ENCODE results near the gene NELFCD.
"Not testable (repeated sequence)": the region's sequence is repeated elsewhere in the genome, so short reads cannot be mapped to it uniquely, and the experiment has no call there.

NELFCD gene

GRCh38 chr20:59010995-59011873, 30.2 kb downstream of the NELFCD start:
- DNase-seq: no peak

GRCh38 chr20:59011874-59012157, 30.8 kb downstream of the NELFCD start:
- not testable (repeated sequence) for DNase-seq

DNA sequence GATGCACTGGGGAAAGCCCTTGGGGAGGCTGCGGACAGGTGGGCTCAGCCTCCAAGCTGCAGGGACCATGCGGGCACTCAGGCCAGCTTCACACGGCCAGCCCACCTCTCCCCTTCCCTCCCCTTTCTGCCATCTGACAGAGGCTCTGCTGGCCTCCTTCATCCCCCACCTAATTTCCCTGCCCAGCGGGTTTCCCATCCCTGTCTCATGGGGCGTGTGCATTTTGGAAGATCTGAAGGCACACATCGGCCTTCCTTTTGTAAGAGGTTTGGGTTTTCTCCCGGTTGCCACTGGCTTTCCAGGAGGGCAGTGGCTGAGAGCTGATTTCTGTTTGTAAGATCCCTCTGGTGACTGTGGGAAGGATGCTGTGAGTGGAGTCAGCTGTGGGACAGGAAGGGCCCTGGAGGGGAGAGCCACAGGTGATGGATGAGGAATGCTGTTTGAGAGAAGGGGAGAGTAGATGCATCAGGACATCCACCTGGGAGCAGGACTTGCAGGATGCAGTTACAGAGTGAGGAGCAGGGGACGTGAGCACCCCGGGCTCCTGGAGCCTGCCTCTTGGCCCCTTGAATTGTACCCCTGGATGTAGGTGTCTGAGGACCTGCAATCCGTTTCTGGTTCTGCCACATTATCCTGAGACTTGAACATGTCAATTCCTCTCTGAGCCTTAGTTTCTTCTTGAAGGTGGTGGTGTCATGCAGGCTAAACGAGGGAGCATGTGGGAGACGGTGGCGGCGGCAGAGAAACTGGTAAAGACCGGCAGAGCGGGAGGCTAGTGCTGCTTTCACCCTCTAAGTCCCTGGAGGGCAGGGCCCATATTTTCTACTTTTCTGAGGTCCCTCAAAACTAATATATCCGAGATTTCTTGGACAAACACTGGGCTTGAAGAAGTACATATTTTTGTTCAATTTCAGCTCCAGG, 32.2 kb downstream of the NELFCD start:
- no peak for DNase-seq

DNA sequence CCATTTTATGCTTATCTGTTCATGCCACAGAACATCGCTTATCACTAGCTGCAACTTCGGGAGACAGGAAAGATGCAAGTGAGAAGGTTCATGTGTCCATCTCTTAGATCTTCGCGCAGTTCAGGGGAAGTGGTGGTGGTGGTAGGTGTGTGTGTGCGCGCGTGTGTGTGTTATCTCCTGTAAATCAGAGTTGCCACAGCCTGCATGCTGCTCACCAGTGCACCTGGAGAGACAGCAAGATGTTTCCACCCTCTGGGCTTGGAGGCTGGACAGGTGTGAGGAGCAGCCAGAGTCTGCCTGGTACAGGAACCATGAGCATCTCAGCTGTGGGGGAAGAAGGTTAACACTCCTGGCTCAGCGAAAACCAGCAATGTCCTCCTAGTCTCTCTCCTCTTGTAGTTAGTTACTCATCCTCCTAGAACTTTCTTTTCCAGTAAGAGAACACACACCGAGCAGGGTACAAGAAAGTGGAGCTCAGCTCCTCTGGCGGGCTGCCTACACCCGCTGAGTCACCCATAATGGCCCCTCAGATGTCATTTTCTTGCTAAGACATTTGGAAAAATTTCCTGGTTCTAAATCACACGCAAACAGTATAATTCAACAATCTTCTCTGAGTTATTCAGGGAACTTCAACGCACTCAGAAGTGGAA, 33.0 kb downstream of the NELFCD start:
- DNase-seq: no peak

DNA sequence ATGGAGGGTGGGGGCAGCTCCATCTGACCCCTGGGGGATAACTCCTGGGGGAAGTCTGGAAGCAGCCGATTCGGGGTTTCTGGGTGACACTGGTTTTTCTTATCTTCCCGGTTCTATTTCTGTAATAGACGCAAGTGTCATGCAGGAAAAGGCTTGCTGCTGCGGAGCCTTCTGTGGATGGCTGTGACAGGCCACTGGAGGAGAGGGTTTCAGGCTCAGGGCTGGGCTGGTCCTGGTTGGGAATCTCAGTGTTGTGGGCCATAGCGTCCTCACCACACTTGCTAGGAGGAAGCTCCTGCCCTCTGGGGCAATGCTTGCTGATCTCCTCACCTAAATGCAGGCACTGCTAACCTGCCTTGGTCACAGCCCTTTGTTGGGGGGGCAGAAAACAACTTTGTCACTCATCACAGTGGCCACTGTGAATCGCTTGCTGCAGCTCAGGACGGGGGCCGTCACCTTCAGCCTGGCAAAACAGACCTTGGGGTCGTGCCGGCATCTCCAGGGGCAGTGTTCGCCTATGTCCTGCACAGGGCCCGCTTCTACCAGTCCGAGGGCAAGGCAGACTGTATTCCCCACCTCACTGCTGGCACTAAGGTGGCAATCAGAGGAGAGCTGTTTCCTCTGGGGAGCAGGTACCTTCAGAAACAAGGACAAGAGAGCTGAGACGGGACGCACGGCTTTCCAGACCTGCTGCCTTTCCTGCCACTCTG, 33.8 kb downstream of the NELFCD start:
- no peak for DNase-seq

- DNase-seq: no peak
Observed at GRCh38 chr20:59015411-59015810, 34.4 kb downstream of the NELFCD start.

- no peak for DNase-seq
Observed at GRCh38 chr20:59015812-59016711, 35.0 kb downstream of the NELFCD start.

- DNase-seq: no peak
Observed at GRCh38 chr20:59016795-59017492, 35.9 kb downstream of the NELFCD start.

- DNase-seq: no peak
Observed at GRCh38 chr20:59017493-59018231, 36.6 kb downstream of the NELFCD start.

DNA sequence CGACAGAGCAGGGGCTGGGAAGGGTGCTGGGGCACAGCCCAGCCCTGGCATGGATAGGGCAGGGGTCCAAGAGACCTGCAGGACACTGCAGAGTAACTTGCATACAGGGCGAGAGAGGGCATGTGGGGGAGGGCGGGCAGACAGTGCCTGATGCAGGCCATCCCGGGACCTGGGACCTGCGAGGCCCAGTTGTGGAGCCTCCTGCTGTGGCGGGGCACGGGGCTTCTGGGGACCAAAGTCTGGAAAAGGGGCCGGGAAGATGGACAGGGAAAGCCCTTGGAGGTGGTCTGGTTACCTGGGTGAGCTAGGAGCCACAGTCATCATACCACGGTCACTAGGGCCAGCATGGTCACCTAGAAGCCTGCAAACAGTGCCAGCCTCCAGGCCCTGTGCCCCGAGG, 37.8 kb downstream of the NELFCD start:
- DNase-seq: no peak

DNA sequence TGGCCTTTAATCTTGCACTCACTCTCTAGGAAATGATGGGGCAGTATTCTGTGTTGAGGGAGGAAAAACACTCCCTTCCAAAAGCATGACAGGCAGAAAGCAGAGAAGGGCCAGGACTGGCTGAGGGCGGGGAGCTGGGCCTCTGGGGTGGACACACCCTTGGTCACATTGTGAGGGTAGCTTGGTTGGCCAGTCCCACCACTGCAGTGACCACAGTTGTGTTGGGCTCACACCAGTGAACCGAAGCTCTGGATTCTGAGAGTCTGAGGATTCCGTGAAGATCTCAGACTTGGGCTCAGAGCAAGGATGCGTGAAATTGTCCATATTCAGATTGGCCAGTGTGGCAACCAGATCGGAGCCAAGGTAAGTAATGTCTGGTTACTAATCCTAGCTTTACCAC, 38.2 kb downstream of the NELFCD start, which contains the start of gene TUBB1:
TSS of gene TUBB1 (plus strand) at position 213 of the 400 bp plus-strand sequence. CDS start at position 307, 94 bp downstream.
- no peak for DNase-seq

DNA sequence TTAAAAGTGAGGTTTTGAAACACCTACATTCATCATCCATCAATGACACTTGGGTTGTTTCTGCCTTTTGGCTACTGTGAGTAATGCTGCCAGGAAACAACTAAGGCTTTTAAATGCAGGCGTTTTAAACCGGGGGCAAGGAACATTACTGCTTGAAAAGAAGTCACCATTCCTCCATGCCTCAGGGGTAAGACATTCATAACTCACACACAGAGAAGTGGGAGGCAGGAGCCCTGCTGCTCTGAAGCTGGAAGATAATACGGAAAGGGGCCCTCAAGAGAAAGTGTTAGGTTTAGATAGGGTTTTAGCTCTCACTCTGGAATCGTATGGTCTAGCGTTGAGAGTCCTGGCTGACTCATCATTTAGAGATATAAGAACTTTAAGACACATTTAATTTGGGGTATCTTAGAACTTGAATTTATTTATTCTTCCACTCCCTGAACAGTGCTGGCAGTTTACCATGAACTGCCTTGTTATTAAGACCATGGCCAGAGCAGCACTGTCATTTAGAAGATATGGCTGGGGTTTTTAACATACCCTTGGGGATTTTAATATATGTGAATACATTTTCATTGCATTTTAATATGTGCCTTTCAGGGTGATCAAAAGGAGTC, 40.0 kb downstream of the NELFCD start:
- no peak for DNase-seq

GRCh38 chr20:59022754-59023153, 41.7 kb downstream of the NELFCD start:
- no peak for DNase-seq

DNA sequence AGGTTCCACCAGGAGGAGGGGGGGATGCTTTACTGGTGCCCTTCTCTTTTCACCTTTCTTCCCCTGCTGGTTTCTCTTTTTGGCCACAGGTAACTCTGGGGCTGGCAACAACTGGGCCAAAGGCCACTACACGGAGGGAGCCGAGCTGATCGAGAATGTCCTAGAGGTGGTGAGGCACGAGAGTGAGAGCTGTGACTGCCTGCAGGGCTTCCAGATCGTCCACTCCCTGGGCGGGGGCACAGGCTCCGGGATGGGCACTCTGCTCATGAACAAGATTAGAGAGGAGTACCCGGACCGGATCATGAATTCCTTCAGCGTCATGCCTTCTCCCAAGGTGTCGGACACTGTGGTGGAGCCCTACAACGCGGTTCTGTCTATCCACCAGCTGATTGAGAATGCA, 42.6 kb downstream of the NELFCD start:
- DNase-seq: no peak

GRCh38 chr20:59024111-59024530, 43.1 kb downstream of the NELFCD start:
- no peak for DNase-seq

GRCh38 chr20:59025086-59025485, 44.0 kb downstream of the NELFCD start:
- DNase-seq: no peak

DNA sequence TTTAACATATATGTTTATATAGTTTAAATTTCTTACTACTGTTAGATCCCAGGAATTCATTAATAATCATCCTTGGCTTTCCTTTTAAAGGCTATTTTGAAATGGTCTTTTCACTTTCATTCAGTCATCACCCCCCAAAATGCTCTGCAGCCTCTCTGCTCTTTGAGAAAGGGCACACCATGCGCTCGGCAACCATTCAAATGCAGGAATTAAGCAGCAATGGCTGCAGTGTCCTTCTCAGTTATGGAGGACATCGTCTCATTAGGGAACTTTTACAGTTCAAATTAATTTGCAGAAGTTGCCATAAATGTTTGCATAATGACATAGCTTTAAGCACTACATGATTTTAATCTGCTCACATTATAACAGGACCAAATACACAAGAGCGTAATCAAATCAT, 44.5 kb downstream of the NELFCD start:
- DNase-seq: no peak

DNA sequence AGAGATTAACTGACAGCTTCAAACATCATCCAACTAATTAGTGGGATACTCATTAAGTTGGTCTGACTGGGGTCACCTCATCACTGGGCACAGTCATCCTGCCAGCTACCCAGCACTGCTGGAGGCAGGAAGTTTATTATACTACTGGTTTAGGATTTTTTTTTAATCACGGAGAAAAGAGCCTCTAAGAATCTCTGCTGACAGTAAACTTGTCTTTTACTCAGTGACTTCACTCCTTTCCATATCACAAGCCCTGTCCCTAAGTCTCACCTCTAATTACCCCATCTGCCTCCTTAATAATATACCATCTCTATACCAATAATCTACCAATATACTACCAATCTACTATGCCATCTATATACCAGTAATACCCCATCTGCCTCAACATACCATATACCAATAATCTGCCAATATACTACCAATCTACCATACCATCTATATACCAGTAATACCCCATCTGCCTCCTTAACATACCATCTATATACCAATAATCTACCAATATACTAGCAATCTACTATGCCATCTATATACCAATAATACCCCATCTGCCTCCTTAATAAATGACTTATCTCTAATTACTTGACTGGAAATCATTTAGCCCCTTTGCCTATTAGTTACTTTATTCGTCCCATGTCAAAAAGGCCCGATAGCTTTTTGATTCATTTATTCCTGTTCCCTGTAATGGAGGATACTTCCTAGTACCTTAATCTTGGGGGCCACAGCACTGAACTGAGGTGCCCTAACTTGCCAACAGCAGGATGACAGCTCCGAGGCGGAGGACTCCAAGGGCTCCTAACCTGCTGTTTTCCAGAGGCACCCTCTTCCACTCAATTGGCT, 46.1 kb downstream of the NELFCD start:
- no peak for DNase-seq

Measured in stimulated activated CD4-positive, alpha-beta T cell treated with anti-CD3 and anti-CD28 coated beads, Interleukin-4, amount 100 ng/mL, for 1 hour (primary cell).